Activated CD8-positive, alpha-beta T cell treated with anti-CD3 and anti-CD28 coated beads, Interleukin-2, amount 10 ng/mL, durations not matched to agents 7 days and 5 days (primary cell): ENCODE measurements around the gene SV2C. TPM values are rescaled to one million over a fixed set of nuclear protein-coding genes. Genes with fewer than 3 reads are reported as not detected.
"Not testable (repeated sequence)": the region's sequence is repeated elsewhere in the genome, so short reads cannot be mapped to it uniquely, and the experiment has no call there.

Experiments
- ATAC-seq: fragments of 150-1000 bp; cut with Tn5 transposase; one replicate; pipeline ENCODE4 v1.10.0; 2021; ENCODE audit warnings: moderate library complexity
- CTCF ChIA-PET: fragments of 350-600 bp; sonication (Branson Sonifier 250); formaldehyde crosslinking; loops from one replicate; lab custom pipeline; 2021; ENCODE audit warnings: antibody characterized with exemption; lab: Charles Lee
- POLR2A ChIA-PET: fragments of 350-600 bp; sonication (Branson Sonifier 250); formaldehyde crosslinking; loops from one replicate; lab custom pipeline; 2021; ENCODE audit warnings: antibody characterized with exemption; lab: Charles Lee
- DNase-seq: peaks from one replicate; pipeline ENCODE4 v3.0.0-alpha.2; 2020
- H3K27ac Mint-ChIP-seq: one replicate; pipeline ENCODE4 v1.8.0; 2021; ENCODE audit warnings: mild to moderate bottlenecking, mixed read lengths
- H3K27me3 Mint-ChIP-seq: one replicate; pipeline ENCODE4 v1.8.0; 2021; ENCODE audit warnings: low read depth, mixed read lengths
- H3K36me3 Mint-ChIP-seq: one replicate; pipeline ENCODE4 v1.8.0; 2021; ENCODE audit warnings: low read depth, mixed read lengths
- H3K4me1 Mint-ChIP-seq: one replicate; pipeline ENCODE4 v1.8.0; 2021; ENCODE audit warnings: low read depth, mixed read lengths
- H3K4me3 Mint-ChIP-seq: one replicate; pipeline ENCODE4 v1.8.0; 2021; ENCODE audit warnings: mild to moderate bottlenecking, mixed read lengths
- H3K9me3 Mint-ChIP-seq: one replicate; pipeline ENCODE4 v1.8.0; 2022; ENCODE audit warnings: mixed read lengths; ENCODE audit not compliant: insufficient read depth
- total RNA-seq, 2 experiments: library from RNA; stranded (reverse); gene quantifications; one replicate each; pipeline ENCODE4 v1.2.3, GENCODE V29; 2021

The SV2C gene
- total RNA-seq, 2 experiments from 2014 or later = 0.03 TPM; not detected in 1

DNA sequence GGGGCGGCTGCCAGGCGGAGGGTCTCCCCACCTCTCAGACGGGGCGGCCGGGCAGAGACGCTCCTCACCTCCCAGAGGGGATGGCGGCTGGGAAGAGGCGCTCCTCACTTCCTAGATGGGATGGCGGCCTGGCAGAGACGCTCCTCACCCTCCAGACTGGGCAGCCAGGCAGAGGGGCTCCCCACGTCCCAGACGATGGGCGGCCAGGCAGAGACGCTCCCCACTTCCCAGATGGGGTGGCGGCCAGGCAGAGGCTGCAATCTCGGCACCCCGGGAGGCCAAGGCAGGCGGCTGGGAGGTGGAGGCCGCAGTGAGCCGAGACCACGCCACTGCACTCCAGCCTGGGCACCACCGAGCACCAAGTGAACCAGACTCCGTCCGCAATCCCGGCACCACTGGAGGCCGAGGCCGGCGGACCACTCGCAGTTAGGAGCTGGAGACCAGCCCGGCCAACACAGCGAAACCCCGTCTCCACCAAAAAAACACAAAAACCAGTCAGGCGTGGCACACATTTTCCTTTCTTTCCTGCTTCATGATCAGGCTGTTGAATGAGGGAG is 253.1 kb downstream of the SV2C start:
- peaks cover 30% of the 10 kb centered on the region for H3K4me1 Mint-ChIP-seq
- H3K27ac Mint-ChIP-seq, H3K4me3 Mint-ChIP-seq, ATAC-seq, CTCF ChIA-PET, DNase-seq, POLR2A ChIA-PET, H3K36me3 Mint-ChIP-seq, H3K27me3 Mint-ChIP-seq, H3K9me3 Mint-ChIP-seq: not testable (repeated sequence)

GRCh38 chr5:76337953-76338451 is 254.8 kb downstream of the SV2C start:
- CTCF ChIA-PET = interaction anchor here (0.9 to 1.4 kb wide), 9 partner anchors 46 to 437 kb away, joined by 3 to 7 read pairs (median 4); partner anchors contain the start of gene IQGAP2
- DNase-seq (peak; percentile 62), ATAC-seq (peak; percentile 79)
- Mint-ChIP-seq H3K36me3 (peaks cover 2% of the 10 kb centered on the region), H3K9me3 (no peaks in the 10 kb centered on the region), H3K4me3 (no peak overlapping the region), H3K27ac (no peak overlapping the region), H3K4me1 (peaks cover 27% of the 10 kb centered on the region), H3K27me3 (no peaks in the 10 kb centered on the region)
- POLR2A ChIA-PET = no interaction called here

DNA sequence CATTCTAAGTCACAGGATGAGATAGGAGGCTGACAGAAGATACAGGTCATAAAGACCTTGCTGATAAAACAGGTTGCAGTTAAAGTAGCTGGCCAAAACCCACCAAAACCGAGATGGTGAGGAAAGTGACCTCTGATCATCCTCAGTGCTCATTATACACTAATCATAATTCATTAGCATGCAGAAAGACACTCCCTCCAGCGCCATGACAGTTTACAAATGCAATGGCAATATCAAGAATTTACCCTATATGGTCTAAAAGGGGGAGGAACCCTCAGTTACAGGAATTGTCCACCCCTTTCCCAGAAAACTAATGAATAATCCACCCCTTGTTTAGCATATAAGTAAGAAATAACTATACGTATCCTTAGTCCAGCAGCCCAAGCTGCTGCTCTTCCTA is 256.7 kb downstream of the SV2C start:
- ChIA-PET CTCF (interaction anchor here (0.7 kb wide), 1 partner anchor 13 kb away, joined by 3 read pairs; no protein-coding TSS in a partner anchor), POLR2A (no interaction called here)
- Mint-ChIP-seq H3K4me1 (peaks cover 25% of the 10 kb centered on the region), H3K4me3 (no peak overlapping the region), H3K36me3 (peaks cover 2% of the 10 kb centered on the region), H3K9me3 (no peaks in the 10 kb centered on the region), H3K27ac (no peak overlapping the region), H3K27me3 (no peaks in the 10 kb centered on the region)
- ATAC-seq (no peak), DNase-seq (no peak)

GRCh38 chr5:76341651-76342334 is 258.6 kb downstream of the SV2C start:
- no peaks in the 10 kb centered on the region for H3K27me3 Mint-ChIP-seq
- H3K4me3 Mint-ChIP-seq = no peak overlapping the region
- H3K27ac Mint-ChIP-seq = peak overlapping the region; percentile 56

GRCh38 chr5:76342474-76342873 is 259.3 kb downstream of the SV2C start:
- Mint-ChIP-seq H3K36me3 (no peaks in the 10 kb centered on the region), H3K4me3 (no peak overlapping the region), H3K27me3 (no peaks in the 10 kb centered on the region), H3K9me3 (no peaks in the 10 kb centered on the region), H3K4me1 (peaks cover 23% of the 10 kb centered on the region), H3K27ac (peak overlapping the region; percentile 56)
- CTCF ChIA-PET = interaction anchor here (1.5 to 2.1 kb wide), 2 partner anchors 11 to 61 kb away, joined by 4 to 10 read pairs; partner anchors contain the start of gene IQGAP2
- DNase-seq (no peak), ATAC-seq (no peak)
- POLR2A ChIA-PET = no interaction called here

More at GRCh38 chr5:76341651-76342334, 258.6 kb downstream of the SV2C start:
- H3K9me3 Mint-ChIP-seq = no peaks in the 10 kb centered on the region
- peaks cover 25% of the 10 kb centered on the region for H3K4me1 Mint-ChIP-seq
- ChIA-PET POLR2A (interaction anchor here (1.0 kb wide), 1 partner anchor 10 kb away, joined by 4 read pairs; no protein-coding TSS in a partner anchor), CTCF (interaction anchor here (0.6 to 2.1 kb wide), 4 partner anchors 10 to 442 kb away, joined by 3 to 10 read pairs (median 4); partner anchors contain the start of gene IQGAP2)
- ATAC-seq (no peak), DNase-seq (no peak)
- no peaks in the 10 kb centered on the region for H3K36me3 Mint-ChIP-seq

- no peak for DNase-seq
- Mint-ChIP-seq H3K27ac (no peak overlapping the region), H3K27me3 (no peaks in the 10 kb centered on the region), H3K9me3 (no peaks in the 10 kb centered on the region), H3K4me1 (peaks cover 18% of the 10 kb centered on the region), H3K4me3 (no peak overlapping the region), H3K36me3 (no peaks in the 10 kb centered on the region)
- CTCF ChIA-PET = interaction anchor here (1.1 to 1.6 kb wide), 3 partner anchors 199 to 429 kb away, joined by 4 read pairs; no protein-coding TSS in a partner anchor
- no peak for ATAC-seq
- POLR2A ChIA-PET = no interaction called here
Observed at GRCh38 chr5:76345582-76345981, 262.4 kb downstream of the SV2C start.

GRCh38 chr5:76351176-76351575 is 268.0 kb downstream of the SV2C start:
- H3K4me1 Mint-ChIP-seq = peaks cover 5% of the 10 kb centered on the region
- no peak for DNase-seq
- ChIA-PET CTCF (interaction anchor here (0.8 to 1.8 kb wide), 2 partner anchors 42 to 51 kb away, joined by 3 to 5 read pairs; no protein-coding TSS in a partner anchor), POLR2A (no interaction called here)
- no peak for ATAC-seq
- H3K9me3 Mint-ChIP-seq = no peaks in the 10 kb centered on the region
- no peak overlapping the region for H3K27ac Mint-ChIP-seq
- no peak overlapping the region for H3K4me3 Mint-ChIP-seq
- no peaks in the 10 kb centered on the region for H3K36me3 Mint-ChIP-seq
- H3K27me3 Mint-ChIP-seq = no peaks in the 10 kb centered on the region

DNA sequence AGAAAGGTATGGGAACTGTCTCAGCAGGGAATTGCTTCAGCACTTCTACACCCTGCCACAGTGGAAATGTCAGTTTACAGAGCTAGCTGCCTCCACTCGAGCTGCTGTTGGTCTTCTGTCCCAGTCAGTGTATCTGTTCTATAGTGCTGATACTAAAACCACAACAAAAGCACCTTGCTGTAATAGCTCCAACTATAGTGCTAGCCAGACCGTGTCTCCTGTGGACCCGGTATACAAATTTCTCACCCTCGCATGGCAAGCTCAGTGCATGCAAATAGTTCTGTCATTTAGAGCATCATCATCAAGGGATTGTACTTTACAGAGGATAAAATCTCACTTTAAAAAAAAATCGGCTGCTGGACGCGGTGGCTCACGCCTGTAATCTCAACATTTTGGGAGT is 268.4 kb downstream of the SV2C start:
- ChIA-PET POLR2A (no interaction called here), CTCF (interaction anchor here (0.8 to 1.8 kb wide), 2 partner anchors 43 to 51 kb away, joined by 3 to 5 read pairs; no protein-coding TSS in a partner anchor)
- no peaks in the 10 kb centered on the region for H3K27me3 Mint-ChIP-seq
- ATAC-seq = no peak
- DNase-seq = no peak
- H3K27ac Mint-ChIP-seq = no peak overlapping the region
- H3K4me3 Mint-ChIP-seq = no peak overlapping the region
- H3K4me1 Mint-ChIP-seq = peaks cover 5% of the 10 kb centered on the region
- no peaks in the 10 kb centered on the region for H3K36me3 Mint-ChIP-seq
- no peaks in the 10 kb centered on the region for H3K9me3 Mint-ChIP-seq

GRCh38 chr5:76356887-76357286 is 273.7 kb downstream of the SV2C start:
- Mint-ChIP-seq H3K4me3 (no peak overlapping the region), H3K27me3 (no peaks in the 10 kb centered on the region), H3K4me1 (peaks cover 3% of the 10 kb centered on the region), H3K9me3 (no peaks in the 10 kb centered on the region), H3K36me3 (no peaks in the 10 kb centered on the region), H3K27ac (no peak overlapping the region)
- CTCF ChIA-PET = no interaction called here
- ATAC-seq (no peak), DNase-seq (no peak)
- POLR2A ChIA-PET = no interaction called here

GRCh38 chr5:76363352-76364225 is 280.4 kb downstream of the SV2C start:
- CTCF ChIA-PET = no interaction called here
- H3K27ac Mint-ChIP-seq = no peak overlapping the region

DNA sequence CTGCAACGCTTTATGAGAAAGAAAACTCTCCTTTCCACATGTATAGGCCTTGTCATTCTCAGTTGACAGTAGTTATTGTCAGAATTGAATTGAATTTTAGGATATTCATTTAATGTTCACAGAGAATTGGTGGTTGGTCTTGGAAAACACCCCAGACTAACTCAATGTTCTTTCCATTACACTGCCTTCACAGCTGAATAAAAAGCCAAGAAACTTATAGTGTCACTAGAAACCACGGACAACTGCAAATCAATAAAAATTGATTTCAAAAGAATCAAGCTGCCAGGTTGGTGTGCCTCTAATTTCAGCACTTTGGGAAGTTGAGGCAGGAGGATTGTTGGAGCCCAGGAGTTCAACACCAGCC is 281.0 kb downstream of the SV2C start:
- Mint-ChIP-seq H3K4me3 (no peak overlapping the region), H3K9me3 (no peaks in the 10 kb centered on the region), H3K27ac (no peak overlapping the region), H3K36me3 (no peaks in the 10 kb centered on the region), H3K27me3 (peaks cover 3% of the 10 kb centered on the region), H3K4me1 (peaks cover 15% of the 10 kb centered on the region)
- ATAC-seq (no peak), DNase-seq (no peak)
- POLR2A ChIA-PET = no interaction called here
- CTCF ChIA-PET = interaction anchor here (0.5 kb wide), 1 partner anchor 219 kb away, joined by 3 read pairs; no protein-coding TSS in a partner anchor

More at GRCh38 chr5:76363352-76364225, 280.4 kb downstream of the SV2C start:
- Mint-ChIP-seq H3K4me3 (no peak overlapping the region), H3K36me3 (no peaks in the 10 kb centered on the region), H3K9me3 (no peaks in the 10 kb centered on the region), H3K27me3 (peaks cover 3% of the 10 kb centered on the region), H3K4me1 (peaks cover 12% of the 10 kb centered on the region)
- POLR2A ChIA-PET = no interaction called here
- ATAC-seq (no peak), DNase-seq (no peak)
